Hepatocyte (in vitro differentiated cells): ENCODE data around the gene PCDHA7. TPM values are rescaled to one million over a fixed set of nuclear protein-coding genes. Genes with fewer than 3 reads are reported as not detected.
A peak's percentile ranks its signal among the peaks of the same experiment; 100 is the strongest.
"Not testable (repeated sequence)": the region's sequence is repeated elsewhere in the genome, so short reads cannot be mapped to it uniquely, and the experiment has no call there.

Experiments used
- DNase-seq: peaks from one replicate; pipeline ENCODE4 v3.0.0-alpha.2; 2016; ENCODE audit warnings: low spot score
- H2AFZ ChIP-seq: fragments of 200-600 bp; sonication (generic); 2 replicates; pipeline ENCODE4 v1.6.0; 2016; ENCODE audit warnings: antibody characterized with exemption, mild to moderate bottlenecking
- H3K27ac ChIP-seq: fragments of 200-600 bp; sonication (generic); 2 replicates; pipeline ENCODE4 v1.5.1; 2016; ENCODE audit warnings: mild to moderate bottlenecking
- H3K27me3 ChIP-seq: fragments of 200-600 bp; sonication (generic); 2 replicates; pipeline ENCODE4 v1.6.1; 2016
- H3K36me3 ChIP-seq: fragments of 200-600 bp; sonication (generic); replicated peaks from 2 replicates; pipeline ENCODE4 v1.5.1; 2016; ENCODE audit warnings: low read depth; ENCODE audit not compliant: insufficient read depth
- H3K4me1 ChIP-seq: fragments of 200-600 bp; sonication (generic); 2 replicates; pipeline ENCODE4 v1.5.1; 2016; ENCODE audit warnings: mild to moderate bottlenecking, moderate library complexity; ENCODE audit not compliant: insufficient read depth
- H3K4me2 ChIP-seq: fragments of 200-600 bp; sonication (generic); 2 replicates; pipeline ENCODE4 v1.6.0; 2016
- H3K4me3 ChIP-seq: fragments of 200-600 bp; sonication (generic); 2 replicates; pipeline ENCODE4 v1.5.1; 2016; ENCODE audit warnings: mild to moderate bottlenecking
- H3K79me2 ChIP-seq: fragments of 200-600 bp; sonication (generic); 2 replicates; pipeline ENCODE4 v1.6.0; 2017; ENCODE audit warnings: mild to moderate bottlenecking
- H3K9me2 ChIP-seq: fragments of 200-600 bp; sonication (generic); replicated peaks from 2 replicates; pipeline ENCODE4 v1.6.0; 2017; ENCODE audit warnings: mild to moderate bottlenecking; ENCODE audit not compliant: insufficient read depth
- H3K9me3 ChIP-seq: fragments of 200-600 bp; sonication (generic); 2 replicates; pipeline ENCODE4 v1.5.1; 2016; ENCODE audit warnings: low read depth, mild to moderate bottlenecking
- H4K20me1 ChIP-seq: fragments of 200-600 bp; sonication (generic); 2 replicates; pipeline ENCODE4 v1.6.0; 2016; ENCODE audit warnings: mild to moderate bottlenecking; ENCODE audit not compliant: insufficient read depth, poor library complexity, severe bottlenecking
- EZH2 ChIP-seq: fragments of 200-600 bp; sonication (generic); IDR thresholded peaks from 2 replicates; pipeline ENCODE4 v1.6.1; 2016; ENCODE audit warnings: antibody characterized with exemption, mild to moderate bottlenecking, borderline replicate concordance
- EZH2phosphoT487 ChIP-seq: fragments of 200-600 bp; sonication (generic); IDR thresholded peaks from one replicate; pipeline ENCODE4 v1.6.1; 2018; ENCODE audit warnings: antibody characterized with exemption, mild to moderate bottlenecking, low read depth, moderate library complexity; ENCODE audit not compliant: unreplicated experiment, severe bottlenecking
- WGBS: methylation state at CpG from one replicate; pipeline ENCODE4 v1.1.6; 2016; ENCODE audit warnings: low lambda C conversion rate; ENCODE audit errors: missing lambda C conversion rate; 5-methylcytosine and 5-hydroxymethylcytosine counted together
- polyA plus RNA-seq: library from polyadenylated mRNA; unstranded; fragments of >200 nt; fragmentation: Nextera tagmentation; extraction: Ambion mirVana; gene quantifications from 2 replicates; pipeline ENCODE4 v1.2.1, GENCODE V29; 2016
- total RNA-seq: library from RNA; depleted of rRNA; stranded (reverse); fragments of >200 nt; gene quantifications from 2 replicates; pipeline ENCODE4 v1.2.3, GENCODE V29; 2014
- TF ChIP-seq, protein P1 (sequence below): fragments of 200-600 bp; sonication (generic); IDR thresholded peaks from 2 replicates; pipeline ENCODE4 v1.5.1; 2016; ENCODE audit warnings: antibody characterized with exemption, mild to moderate bottlenecking; ENCODE audit not compliant: poor library complexity

PCDHA7 gene
- total and polyA plus RNA-seq, 2 experiments from 2014 or later, result 0.11 to 1.7 TPM

DNA sequence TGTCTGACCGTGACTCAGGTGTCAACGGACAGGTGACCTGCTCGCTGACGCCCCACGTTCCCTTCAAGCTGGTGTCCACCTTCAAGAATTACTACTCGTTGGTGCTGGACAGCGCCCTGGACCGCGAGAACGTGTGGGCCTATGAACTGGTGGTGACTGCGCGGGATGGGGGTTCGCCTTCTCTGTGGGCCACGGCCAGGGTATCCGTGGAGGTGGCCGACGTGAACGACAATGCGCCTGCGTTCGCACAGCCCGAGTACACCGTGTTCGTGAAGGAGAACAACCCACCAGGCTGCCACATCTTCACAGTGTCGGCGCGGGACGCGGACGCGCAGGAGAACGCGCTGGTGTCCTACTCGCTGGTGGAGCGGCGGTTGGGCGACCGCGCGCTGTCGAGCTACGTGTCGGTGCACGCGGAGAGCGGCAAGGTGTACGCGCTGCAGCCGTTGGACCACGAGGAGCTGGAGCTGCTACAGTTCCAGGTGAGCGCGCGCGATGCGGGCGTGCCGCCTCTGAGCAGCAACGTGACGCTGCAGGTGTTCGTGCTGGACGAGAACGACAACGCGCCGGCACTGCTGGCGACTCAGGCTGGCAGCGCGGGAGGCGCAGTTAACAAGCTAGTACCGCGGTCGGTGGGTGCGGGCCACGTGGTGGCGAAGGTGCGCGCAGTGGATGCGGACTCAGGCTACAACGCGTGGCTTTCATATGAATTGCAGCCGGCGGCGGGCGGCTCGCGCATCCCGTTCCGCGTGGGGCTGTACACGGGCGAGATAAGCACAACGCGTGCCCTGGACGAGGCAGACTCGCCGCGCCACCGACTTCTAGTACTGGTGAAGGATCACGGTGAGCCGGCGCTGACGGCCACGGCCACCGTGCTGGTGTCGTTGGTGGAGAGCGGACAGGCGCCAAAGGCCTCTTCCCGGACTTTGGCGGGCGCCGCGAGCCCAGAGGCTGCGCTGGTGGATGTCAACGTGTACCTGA, 36.4 kb downstream of the PCDHA7 start:
- Histone ChIP-seq H3K9me2 (no peaks in the 10 kb centered on the region), H3K9me3 (peaks cover 16% of the 10 kb centered on the region), H3K27ac (no peak overlapping the region), H4K20me1 (no peaks in the 10 kb centered on the region), H3K27me3 (no peaks in the 10 kb centered on the region), H3K4me1 (no peaks in the 10 kb centered on the region), H3K4me3 (no peak overlapping the region), H3K4me2 (no peak overlapping the region), H3K79me2 (peaks cover 11% of the 10 kb centered on the region), H3K36me3 (no peaks in the 10 kb centered on the region), H2AFZ (no peak overlapping the region)
- DNase-seq, result no peak
- 98% methylated on average over 102 of the region's 114 CpGs for WGBS
- TF ChIP-seq EZH2phosphoT487 (no peak), EZH2 (no peak)
- TF ChIP-seq, protein P1, sequence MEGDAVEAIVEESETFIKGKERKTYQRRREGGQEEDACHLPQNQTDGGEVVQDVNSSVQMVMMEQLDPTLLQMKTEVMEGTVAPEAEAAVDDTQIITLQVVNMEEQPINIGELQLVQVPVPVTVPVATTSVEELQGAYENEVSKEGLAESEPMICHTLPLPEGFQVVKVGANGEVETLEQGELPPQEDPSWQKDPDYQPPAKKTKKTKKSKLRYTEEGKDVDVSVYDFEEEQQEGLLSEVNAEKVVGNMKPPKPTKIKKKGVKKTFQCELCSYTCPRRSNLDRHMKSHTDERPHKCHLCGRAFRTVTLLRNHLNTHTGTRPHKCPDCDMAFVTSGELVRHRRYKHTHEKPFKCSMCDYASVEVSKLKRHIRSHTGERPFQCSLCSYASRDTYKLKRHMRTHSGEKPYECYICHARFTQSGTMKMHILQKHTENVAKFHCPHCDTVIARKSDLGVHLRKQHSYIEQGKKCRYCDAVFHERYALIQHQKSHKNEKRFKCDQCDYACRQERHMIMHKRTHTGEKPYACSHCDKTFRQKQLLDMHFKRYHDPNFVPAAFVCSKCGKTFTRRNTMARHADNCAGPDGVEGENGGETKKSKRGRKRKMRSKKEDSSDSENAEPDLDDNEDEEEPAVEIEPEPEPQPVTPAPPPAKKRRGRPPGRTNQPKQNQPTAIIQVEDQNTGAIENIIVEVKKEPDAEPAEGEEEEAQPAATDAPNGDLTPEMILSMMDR, result no peak

DNA sequence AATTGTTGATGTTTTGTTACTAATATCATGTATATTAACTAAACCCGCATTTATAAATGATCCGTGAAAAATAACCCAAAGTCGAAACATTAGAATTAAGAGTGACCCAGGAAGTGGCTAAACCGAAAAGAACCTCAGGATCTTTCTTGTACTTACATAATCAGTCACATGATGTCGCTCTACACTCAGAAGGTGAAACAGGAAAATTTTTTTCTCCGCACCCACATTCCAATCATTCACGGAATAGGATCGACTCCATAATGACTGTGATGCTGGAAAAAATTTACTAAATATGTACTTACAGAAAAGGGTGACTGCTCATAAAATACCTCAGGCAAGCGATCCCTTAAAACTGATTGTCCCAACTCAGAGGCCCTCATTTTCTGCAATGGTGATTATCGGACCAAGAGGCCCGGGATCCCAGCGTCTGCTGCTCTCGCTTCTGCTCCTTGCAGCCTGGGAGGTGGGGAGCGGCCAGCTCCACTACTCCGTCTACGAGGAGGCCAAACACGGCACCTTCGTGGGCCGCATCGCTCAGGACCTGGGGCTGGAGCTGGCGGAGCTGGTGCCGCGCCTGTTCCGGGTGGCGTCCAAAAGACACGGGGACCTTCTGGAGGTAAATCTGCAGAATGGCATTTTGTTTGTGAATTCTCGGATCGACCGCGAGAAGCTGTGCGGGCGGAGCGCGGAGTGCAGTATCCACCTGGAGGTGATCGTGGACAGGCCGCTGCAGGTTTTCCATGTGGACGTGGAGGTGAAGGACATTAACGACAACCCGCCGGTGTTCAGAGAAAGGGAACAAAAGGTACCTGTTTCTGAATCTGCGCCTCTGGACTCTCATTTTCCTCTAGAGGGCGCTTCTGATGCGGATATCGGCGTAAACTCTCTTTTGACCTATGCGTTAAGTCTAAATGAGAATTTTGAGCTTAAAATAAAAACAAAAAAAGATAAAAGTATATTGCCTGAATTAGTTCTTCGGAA, 41.3 kb downstream of the PCDHA7 start, which contains the start of gene PCDHA12:
Gene PCDHA12 (plus strand): TSS at position 224 of the 981 bp plus-strand sequence. CDS start 165 bp downstream, at position 389.
- H3K79me2 ChIP-seq, result peaks cover 24% of the 10 kb centered on the region
- H3K27me3 ChIP-seq, result no peaks in the 10 kb centered on the region
- peak within 1 kb of the TSS; percentile 63 for H3K4me3 ChIP-seq
- H3K36me3 ChIP-seq, result no peaks in the 10 kb centered on the region
- no peaks in the 10 kb centered on the region for H3K9me2 ChIP-seq
- H3K4me2 ChIP-seq, result peak within 1 kb of the TSS; percentile 65
- peak; percentile 80 for DNase-seq
- no peaks in the 10 kb centered on the region for H3K4me1 ChIP-seq
- H2AFZ ChIP-seq, result peak within 1 kb of the TSS; percentile 69
- TF ChIP-seq, protein P1, result peak; percentile 66
- TF ChIP-seq EZH2phosphoT487 (no peak), EZH2 (no peak)
- H3K9me3 ChIP-seq, result no peaks in the 10 kb centered on the region
- WGBS, result 22% methylated on average over 47 of the region's 47 CpGs
- peak within 1 kb of the TSS; percentile 91 for H3K27ac ChIP-seq
- H4K20me1 ChIP-seq, result no peaks in the 10 kb centered on the region

GRCh38 chr5:140876541-140877261, 42.6 kb downstream of the PCDHA7 start:
- H3K36me3 ChIP-seq, H2AFZ ChIP-seq, DNase-seq, H3K9me2 ChIP-seq, H3K27ac ChIP-seq, H3K27me3 ChIP-seq, H3K9me3 ChIP-seq, H3K4me1 ChIP-seq, H3K4me2 ChIP-seq, H3K4me3 ChIP-seq, H4K20me1 ChIP-seq: not testable (repeated sequence)
- H3K79me2 ChIP-seq, result peaks cover 24% of the 10 kb centered on the region
- 99% methylated on average over 73 of the region's 80 CpGs for WGBS
